Left lung (tissue), 10 donors: ENCODE data around the gene SEMG2. TPM values are rescaled to one million over a fixed set of nuclear protein-coding genes. Genes with fewer than 3 reads are reported as not detected.

ENCODE experiments used
- ATAC-seq: fragments of 200-7000 bp; cut with Tn5 transposase; one replicate; pipeline ENCODE4 v1.9.1; 2020; ENCODE audit warnings: moderate library complexity
- DNase-seq, 4 donors: peaks; one replicate each; pipeline ENCODE4 v3.0.0-alpha.2; 2013 to 2020
- H3K27ac ChIP-seq, 2 donors: fragments of 200-600 bp; sonication (generic) in 1 of 2; one replicate each; pipeline versions ENCODE4 v1.5.0 to v1.8.0; 2020 to 2021
- H3K27me3 ChIP-seq, 2 donors: fragments of 200-600 bp; sonication (generic) in 1 of 2; one replicate each; pipeline versions ENCODE4 v1.5.0 to v1.8.0; 2020 to 2021
- H3K36me3 ChIP-seq, 2 donors: fragments of 200-600 bp; sonication (generic) in 1 of 2; one replicate each; pipeline versions ENCODE4 v1.5.0 to v1.8.0; 2020 to 2021
- H3K4me1 ChIP-seq, 2 donors: fragments of 200-600 bp; one replicate each; pipeline ENCODE4 v1.8.0; 2021
- H3K4me3 ChIP-seq, 2 donors: fragments of 200-600 bp; sonication (generic) in 1 of 2; one replicate each; pipeline versions ENCODE4 v1.5.0 to v1.8.0; 2020 to 2021; ENCODE audit warnings: mild to moderate bottlenecking in 1 of 2
- H3K9me3 ChIP-seq, 2 donors: fragments of 200-600 bp; sonication (generic) in 1 of 2; one replicate each; pipeline versions ENCODE4 v1.5.0 to v1.8.0; 2020 to 2021
- intact Hi-C, 2 donors: fragments of 100-400 bp; cut with DNase I; formaldehyde crosslinking; loops; one replicate each; pipeline versions ENCODE4 v1.11.2 to v1.14.2; 2022
- polyA plus RNA-seq, 6 donors: library from polyadenylated mRNA; unstranded; fragments of 120-200 nt; gene quantifications; one replicate each; pipeline ENCODE4 v1.2.1, GENCODE V29; 2013; ENCODE audit not compliant: insufficient read length in 6 of 6
- total RNA-seq, 2 donors: library from RNA; stranded (reverse); fragmentation: NEBNext Ultra II Directional; extraction: Animal tissue kit (Norgen Biotek cat#: 25700); gene quantifications; one replicate each; pipeline ENCODE4 v1.2.1, GENCODE V29; 2021
- TF ChIP-seq, protein P1 (sequence below), 2 donors: fragments of 200-600 bp; sonication (generic) in 1 of 2; IDR thresholded peaks; one replicate each; pipeline versions ENCODE4 v1.5.0 to v1.8.0; 2021; ENCODE audit warnings: antibody characterized with exemption in 2 of 2
- donor health status: DM: no; HTN: yes; CAD: no.
- donor health status: DM: no; HTN: no; CAD: no.

SEMG2 gene
- total and polyA plus RNA-seq, 8 donors: not detected

DNA sequence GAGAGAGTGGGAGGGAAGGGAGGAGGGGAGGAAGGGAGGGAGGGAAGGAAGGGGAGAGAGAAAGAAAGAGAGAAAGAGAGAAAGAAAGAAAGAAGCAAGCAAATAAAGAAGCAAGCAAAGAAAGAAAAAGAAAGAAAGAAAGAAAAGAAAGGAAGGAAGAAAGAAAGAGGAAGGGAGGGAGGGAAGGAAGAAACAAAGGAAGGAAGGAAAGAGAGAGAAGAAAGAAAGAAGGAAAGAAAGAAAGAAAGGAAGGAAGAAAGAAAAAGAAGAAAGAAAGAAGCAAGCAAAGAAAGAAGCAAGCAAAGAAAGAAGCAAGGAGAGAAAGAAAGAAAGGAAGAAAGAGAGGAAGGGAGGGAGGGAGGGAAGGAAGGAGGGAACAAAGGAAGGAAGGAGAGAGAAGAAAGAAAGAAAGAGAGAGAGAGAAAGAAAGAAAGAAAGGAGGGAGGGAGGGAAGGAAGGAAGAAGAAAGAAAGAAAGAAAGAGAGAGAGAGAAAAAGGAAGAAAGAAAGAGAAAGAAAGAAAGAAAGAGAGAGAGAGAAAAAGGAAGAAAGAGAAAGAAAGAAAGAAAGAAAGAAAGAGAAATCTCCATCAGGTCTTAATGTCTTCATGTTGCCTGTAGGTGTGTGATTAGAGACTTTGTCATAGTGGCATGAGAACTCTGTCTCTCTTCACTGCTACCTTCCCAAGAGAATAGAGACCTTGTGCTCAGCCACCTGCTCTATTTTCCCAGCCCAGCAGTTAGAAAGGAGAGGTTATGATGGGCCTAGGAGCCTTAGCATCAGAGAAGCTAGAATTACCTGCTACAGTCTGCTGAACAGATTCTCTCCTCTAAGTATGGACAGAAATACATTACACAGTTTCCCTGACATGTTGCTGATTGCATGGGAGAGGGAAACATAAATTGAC, 9.4 kb upstream of the SEMG2 start:
- no peak overlapping the region for H3K4me3 ChIP-seq
- intact Hi-C loops: no loop called here
- no peak overlapping the region for H3K27ac ChIP-seq
- H3K36me3 ChIP-seq: no peaks in the 10 kb centered on the region
- no peaks in the 10 kb centered on the region for H3K4me1 ChIP-seq
- DNase-seq: no peak
- peaks cover 0 to 12% of the 10 kb centered on the region in 2 donors for H3K27me3 ChIP-seq
- TF ChIP-seq, protein P1, sequence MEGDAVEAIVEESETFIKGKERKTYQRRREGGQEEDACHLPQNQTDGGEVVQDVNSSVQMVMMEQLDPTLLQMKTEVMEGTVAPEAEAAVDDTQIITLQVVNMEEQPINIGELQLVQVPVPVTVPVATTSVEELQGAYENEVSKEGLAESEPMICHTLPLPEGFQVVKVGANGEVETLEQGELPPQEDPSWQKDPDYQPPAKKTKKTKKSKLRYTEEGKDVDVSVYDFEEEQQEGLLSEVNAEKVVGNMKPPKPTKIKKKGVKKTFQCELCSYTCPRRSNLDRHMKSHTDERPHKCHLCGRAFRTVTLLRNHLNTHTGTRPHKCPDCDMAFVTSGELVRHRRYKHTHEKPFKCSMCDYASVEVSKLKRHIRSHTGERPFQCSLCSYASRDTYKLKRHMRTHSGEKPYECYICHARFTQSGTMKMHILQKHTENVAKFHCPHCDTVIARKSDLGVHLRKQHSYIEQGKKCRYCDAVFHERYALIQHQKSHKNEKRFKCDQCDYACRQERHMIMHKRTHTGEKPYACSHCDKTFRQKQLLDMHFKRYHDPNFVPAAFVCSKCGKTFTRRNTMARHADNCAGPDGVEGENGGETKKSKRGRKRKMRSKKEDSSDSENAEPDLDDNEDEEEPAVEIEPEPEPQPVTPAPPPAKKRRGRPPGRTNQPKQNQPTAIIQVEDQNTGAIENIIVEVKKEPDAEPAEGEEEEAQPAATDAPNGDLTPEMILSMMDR (IDR thresholded peaks at IDR 0.05): no peak
- no peaks in the 10 kb centered on the region for H3K9me3 ChIP-seq
- no peak for ATAC-seq

DNA sequence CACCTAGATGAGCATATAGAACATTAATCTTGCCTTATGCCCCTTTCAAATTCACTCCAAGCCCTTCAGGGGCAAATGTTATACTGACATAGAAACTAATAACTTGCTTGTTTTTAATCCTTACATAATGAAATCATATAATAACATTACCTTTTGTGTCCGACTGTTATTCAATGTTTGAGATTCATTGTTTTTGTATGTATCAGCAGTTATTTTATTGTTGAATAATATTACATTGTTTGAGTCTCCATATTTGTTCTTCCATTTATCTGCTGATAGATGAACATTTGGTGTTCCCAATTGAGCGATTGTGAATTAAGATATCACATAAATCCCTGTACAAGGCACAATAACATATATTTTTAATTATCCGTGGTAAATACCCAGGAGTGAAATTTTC, 8.3 kb upstream of the SEMG2 start:
- no peak overlapping the region for H3K27ac ChIP-seq
- H3K27me3 ChIP-seq: peaks cover 0 to 8% of the 10 kb centered on the region in 2 donors
- ATAC-seq: no peak
- no peaks in the 10 kb centered on the region for H3K4me1 ChIP-seq
- TF ChIP-seq, protein P1 (IDR thresholded peaks at IDR 0.05): no peak
- no peaks in the 10 kb centered on the region for H3K9me3 ChIP-seq
- DNase-seq: no peak
- intact Hi-C loops: no loop called here
- H3K4me3 ChIP-seq: no peak overlapping the region
- H3K36me3 ChIP-seq: no peaks in the 10 kb centered on the region

DNA sequence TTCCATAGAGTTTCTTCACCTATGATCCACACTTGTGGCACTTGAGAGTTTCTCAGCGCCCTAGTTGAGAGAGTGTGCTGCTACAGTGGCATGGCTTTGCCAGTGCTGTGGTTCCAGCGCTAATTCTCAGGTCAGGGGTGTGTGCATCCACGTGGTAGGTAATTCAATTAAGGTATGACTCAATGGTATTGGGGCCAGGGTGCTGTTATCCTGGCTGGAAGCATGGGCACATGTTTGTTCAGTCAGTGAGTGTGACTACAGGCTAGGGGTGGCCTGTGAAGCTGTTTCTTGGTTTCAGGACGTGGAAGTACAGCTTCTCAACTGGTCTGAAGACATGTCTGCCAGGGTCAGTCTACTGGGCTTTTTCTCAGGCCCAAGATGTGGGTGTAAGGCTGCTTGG, 3.0 kb upstream of the SEMG2 start:
- Histone ChIP-seq H3K27ac (no peak overlapping the region), H3K9me3 (no peaks in the 10 kb centered on the region), H3K4me1 (no peaks in the 10 kb centered on the region), H3K4me3 (no peak overlapping the region), H3K36me3 (no peaks in the 10 kb centered on the region), H3K27me3 (peaks cover 0 to 18% of the 10 kb centered on the region in 2 donors)
- TF ChIP-seq, protein P1 (IDR thresholded peaks at IDR 0.05): no peak
- DNase-seq (no peak), ATAC-seq (no peak)
- intact Hi-C loops: no loop called here

DNA sequence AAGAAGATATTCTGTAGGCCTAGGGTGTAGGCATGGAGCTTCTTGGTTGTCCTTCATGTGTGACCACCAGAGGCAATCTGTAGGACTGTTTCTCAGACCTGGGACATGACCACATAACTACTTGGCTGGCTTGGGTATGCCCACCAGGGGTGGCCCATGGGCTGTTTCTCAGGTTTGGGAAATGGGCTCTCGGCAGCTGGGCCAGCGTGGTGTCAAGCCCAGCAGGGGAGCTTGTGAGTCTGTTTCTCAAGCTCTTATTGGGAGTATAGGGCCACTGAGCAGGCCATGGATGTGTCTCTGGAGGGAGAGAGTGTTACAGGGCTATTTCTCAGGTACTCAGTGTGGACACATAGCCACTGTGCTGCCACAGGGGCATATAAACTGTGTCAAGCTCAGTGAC, 2.5 kb upstream of the SEMG2 start:
- Histone ChIP-seq H3K27ac (no peak overlapping the region), H3K4me3 (no peak overlapping the region), H3K4me1 (no peaks in the 10 kb centered on the region), H3K27me3 (peaks cover 0 to 18% of the 10 kb centered on the region in 2 donors), H3K9me3 (no peaks in the 10 kb centered on the region), H3K36me3 (no peaks in the 10 kb centered on the region)
- ATAC-seq (no peak), DNase-seq (no peak)
- TF ChIP-seq, protein P1 (IDR thresholded peaks at IDR 0.05): no peak
- intact Hi-C loops: no loop called here

DNA sequence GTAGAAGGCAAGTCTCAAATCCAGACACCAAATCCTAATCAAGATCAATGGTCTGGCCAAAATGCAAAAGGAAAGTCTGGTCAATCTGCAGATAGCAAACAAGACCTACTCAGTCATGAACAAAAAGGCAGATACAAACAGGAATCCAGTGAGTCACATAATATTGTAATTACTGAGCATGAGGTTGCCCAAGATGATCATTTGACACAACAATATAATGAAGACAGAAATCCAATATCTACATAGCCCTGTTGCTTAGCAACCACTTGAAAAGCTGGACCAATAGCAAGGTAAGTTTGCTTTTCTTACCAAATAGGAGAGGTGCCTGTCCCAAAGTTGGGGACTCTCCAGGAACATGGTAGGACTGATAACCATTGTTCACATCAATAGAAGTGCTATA, 2.0 kb downstream of the SEMG2 start:
- ATAC-seq: no peak

More for the DNA sequence above, 2.0 kb downstream of the SEMG2 start:
- Histone ChIP-seq H3K27ac (no peak overlapping the region), H3K4me3 (no peak overlapping the region), H3K27me3 (peaks cover 0 to 19% of the 10 kb centered on the region in 2 donors), H3K9me3 (no peaks in the 10 kb centered on the region), H3K4me1 (no peaks in the 10 kb centered on the region), H3K36me3 (no peaks in the 10 kb centered on the region)
- intact Hi-C loops: no loop called here
- no peak for DNase-seq
- TF ChIP-seq, protein P1 (IDR thresholded peaks at IDR 0.05): no peak
